Natural killer cell (primary cell): ENCODE results near the gene NCK2. TPM values are rescaled to one million over a fixed set of nuclear protein-coding genes. Genes with fewer than 3 reads are reported as not detected.

Experiments used
- ATAC-seq, 3 donors: fragments of 150-1000 bp in 2 of 3; fragments of 200-7000 bp in 1 of 3; cut with Tn5 transposase; 1 replicate in 1 of 3; 2 replicates in 2 of 3; pipeline ENCODE4 v1.10.0; 2021; ENCODE audit warnings: mild to moderate bottlenecking in 2 of 3, moderate library complexity in 2 of 3
- DNase-seq, 2 donors: peaks; one replicate each; pipeline versions ENCODE4 v3.0.0 to v3.0.0-alpha.2; 2013 to 2021; ENCODE audit warnings: mixed read lengths in 1 of 2
- H3K27ac ChIP-seq: one replicate; pipeline ENCODE4 v1.5.1; 2013; ENCODE audit warnings: mild to moderate bottlenecking, low read length
- H3K27me3 ChIP-seq: one replicate; pipeline ENCODE4 v1.6.1; 2013; ENCODE audit warnings: low read length; ENCODE audit not compliant: control insufficient read depth, insufficient read depth
- H3K36me3 ChIP-seq: one replicate; pipeline ENCODE4 v1.6.1; 2013; ENCODE audit warnings: low read length; ENCODE audit not compliant: control insufficient read depth, insufficient read depth
- H3K4me1 ChIP-seq: one replicate; pipeline ENCODE4 v1.6.1; 2013; ENCODE audit warnings: low read length; ENCODE audit not compliant: control insufficient read depth, insufficient read depth
- H3K4me3 ChIP-seq: one replicate; pipeline ENCODE4 v1.5.1; 2013; ENCODE audit warnings: low read length
- H3K9me3 ChIP-seq: one replicate; pipeline ENCODE4 v1.6.1; 2013; ENCODE audit warnings: low read length; ENCODE audit not compliant: control insufficient read depth, insufficient read depth
- H3K27ac Mint-ChIP-seq, 2 donors: one replicate each; pipeline ENCODE4 v1.8.0; 2022; ENCODE audit warnings: mild to moderate bottlenecking in 2 of 2, mixed read lengths in 2 of 2, moderate library complexity in 1 of 2
- H3K27me3 Mint-ChIP-seq, 2 donors: one replicate each; pipeline ENCODE4 v1.8.0; 2022; ENCODE audit warnings: low read depth in 2 of 2, mixed read lengths in 2 of 2
- H3K36me3 Mint-ChIP-seq: one replicate; pipeline ENCODE4 v1.8.0; 2022; ENCODE audit warnings: mixed read lengths
- H3K4me1 Mint-ChIP-seq, 2 donors: one replicate each; pipeline ENCODE4 v1.8.0; 2022; ENCODE audit warnings: mixed read lengths in 2 of 2
- H3K4me3 Mint-ChIP-seq: one replicate; pipeline ENCODE4 v1.8.0; 2022; ENCODE audit warnings: mild to moderate bottlenecking, moderate library complexity, mixed read lengths
- H3K9me3 Mint-ChIP-seq, 2 donors: one replicate each; pipeline ENCODE4 v1.8.0; 2022; ENCODE audit warnings: mixed read lengths in 2 of 2
- WGBS: methylation state at CpG from one replicate; pipeline ENCODE4 v1.1.7; 2013; ENCODE audit warnings: missing lambda C conversion rate; ENCODE audit not compliant: insufficient coverage; 5-methylcytosine and 5-hydroxymethylcytosine counted together
- intact Hi-C: fragments of 100-400 bp; cut with micrococcal nuclease; formaldehyde crosslinking; loops from one replicate; pipeline ENCODE4 v1.14.2; 2022
- total RNA-seq, 4 donors: library from RNA; stranded (reverse); fragments of 120-200 nt in 1 of 4; gene quantifications; one replicate each; pipeline versions ENCODE4 v1.2.3 to v1.2.4, GENCODE V29; 2013 to 2022
- TF ChIP-seq, protein P1 (sequence below): fragments of 200-600 bp; IDR thresholded peaks from one replicate; pipeline ENCODE4 v1.8.0; 2022; ENCODE audit warnings: antibody characterized with exemption

NCK2 gene
- total RNA-seq, 3 donors from 2014 or later (not counting 1 experiment from before 2014, with no cell fraction given): 34.1 to 50.8 (median 43.0) TPM

DNA sequence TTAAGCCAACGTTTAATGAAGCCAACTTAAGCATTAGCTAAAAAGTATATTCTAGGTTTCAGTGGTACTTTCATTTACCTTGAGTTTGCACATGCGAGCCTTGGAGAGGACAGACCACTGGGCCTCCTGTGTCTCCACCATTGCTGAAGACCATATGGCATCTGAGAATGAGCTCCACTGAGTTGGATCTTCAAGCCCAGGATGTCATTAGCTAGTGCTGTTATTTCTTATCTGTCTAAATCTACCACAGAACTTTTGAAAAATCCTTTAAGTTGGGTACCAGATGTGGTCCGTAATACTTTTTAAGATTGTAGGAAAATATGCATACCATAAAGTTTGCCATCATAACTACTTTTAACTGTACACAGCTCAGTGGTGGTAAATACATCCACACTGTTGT lies 161.8 kb downstream of the NCK2 start:
- Histone ChIP-seq H3K4me1 (no peaks in the 10 kb centered on the region), H3K9me3 (no peaks in the 10 kb centered on the region), H3K36me3 (no peaks in the 10 kb centered on the region), H3K27ac (no peak overlapping the region), H3K4me3 (no peak overlapping the region), H3K27me3 (no peaks in the 10 kb centered on the region)
- Mint-ChIP-seq H3K4me1 (peaks cover 4 to 7% of the 10 kb centered on the region in 2 donors), H3K9me3 (no peaks in the 10 kb centered on the region), H3K27ac (no peak overlapping the region), H3K36me3 (no peaks in the 10 kb centered on the region), H3K27me3 (peaks cover 0 to 2% of the 10 kb centered on the region in 2 donors), H3K4me3 (no peak overlapping the region)
- 80% methylated on average over 2 of the region's 3 CpGs for WGBS
- TF ChIP-seq, protein P1, sequence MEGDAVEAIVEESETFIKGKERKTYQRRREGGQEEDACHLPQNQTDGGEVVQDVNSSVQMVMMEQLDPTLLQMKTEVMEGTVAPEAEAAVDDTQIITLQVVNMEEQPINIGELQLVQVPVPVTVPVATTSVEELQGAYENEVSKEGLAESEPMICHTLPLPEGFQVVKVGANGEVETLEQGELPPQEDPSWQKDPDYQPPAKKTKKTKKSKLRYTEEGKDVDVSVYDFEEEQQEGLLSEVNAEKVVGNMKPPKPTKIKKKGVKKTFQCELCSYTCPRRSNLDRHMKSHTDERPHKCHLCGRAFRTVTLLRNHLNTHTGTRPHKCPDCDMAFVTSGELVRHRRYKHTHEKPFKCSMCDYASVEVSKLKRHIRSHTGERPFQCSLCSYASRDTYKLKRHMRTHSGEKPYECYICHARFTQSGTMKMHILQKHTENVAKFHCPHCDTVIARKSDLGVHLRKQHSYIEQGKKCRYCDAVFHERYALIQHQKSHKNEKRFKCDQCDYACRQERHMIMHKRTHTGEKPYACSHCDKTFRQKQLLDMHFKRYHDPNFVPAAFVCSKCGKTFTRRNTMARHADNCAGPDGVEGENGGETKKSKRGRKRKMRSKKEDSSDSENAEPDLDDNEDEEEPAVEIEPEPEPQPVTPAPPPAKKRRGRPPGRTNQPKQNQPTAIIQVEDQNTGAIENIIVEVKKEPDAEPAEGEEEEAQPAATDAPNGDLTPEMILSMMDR: no peak
- intact Hi-C loops: no loop called here
- DNase-seq (no peak), ATAC-seq (no peak)

GRCh38 chr2:105907184-105907583 lies 162.5 kb downstream of the NCK2 start:
- Mint-ChIP-seq H3K27ac (no peak overlapping the region), H3K4me1 (peaks cover 3 to 7% of the 10 kb centered on the region in 2 donors), H3K36me3 (no peaks in the 10 kb centered on the region), H3K9me3 (no peaks in the 10 kb centered on the region), H3K4me3 (no peak overlapping the region), H3K27me3 (peaks cover 0 to 2% of the 10 kb centered on the region in 2 donors)
- Histone ChIP-seq H3K36me3 (no peaks in the 10 kb centered on the region), H3K4me3 (no peak overlapping the region), H3K9me3 (no peaks in the 10 kb centered on the region), H3K27me3 (no peaks in the 10 kb centered on the region), H3K4me1 (no peaks in the 10 kb centered on the region), H3K27ac (no peak overlapping the region)
- ATAC-seq (no peak), DNase-seq (no peak)
- intact Hi-C loops: no loop called here
- TF ChIP-seq, protein P1: no peak
- 100% methylated on average over 2 of the region's 4 CpGs for WGBS

GRCh38 chr2:105909215-105909614 lies 164.5 kb downstream of the NCK2 start:
- Histone ChIP-seq H3K4me3 (no peak overlapping the region), H3K27ac (no peak overlapping the region), H3K4me1 (no peaks in the 10 kb centered on the region), H3K27me3 (no peaks in the 10 kb centered on the region), H3K36me3 (no peaks in the 10 kb centered on the region), H3K9me3 (no peaks in the 10 kb centered on the region)
- ATAC-seq (no peak), DNase-seq (no peak)
- intact Hi-C loops: no loop called here
- Mint-ChIP-seq H3K4me3 (no peak overlapping the region), H3K4me1 (peaks cover 0 to 7% of the 10 kb centered on the region in 2 donors), H3K9me3 (peaks cover 0 to under 1% of the 10 kb centered on the region in 2 donors), H3K27ac (no peak overlapping the region), H3K36me3 (no peaks in the 10 kb centered on the region), H3K27me3 (peaks cover 0 to 2% of the 10 kb centered on the region in 2 donors)
- TF ChIP-seq, protein P1: no peak
- 80% methylated on average over 4 of the region's 4 CpGs for WGBS

GRCh38 chr2:105910497-105911238 lies 166.0 kb downstream of the NCK2 start:
- Mint-ChIP-seq H3K9me3 (peaks cover 0 to 8% of the 10 kb centered on the region in 2 donors), H3K27ac (no peak overlapping the region), H3K27me3 (peaks cover 0 to 2% of the 10 kb centered on the region in 2 donors), H3K4me1 (peaks cover 0 to 7% of the 10 kb centered on the region in 2 donors), H3K36me3 (peaks cover 6% of the 10 kb centered on the region), H3K4me3 (no peak overlapping the region)
- Histone ChIP-seq H3K27ac (no peak overlapping the region), H3K9me3 (peaks cover 4% of the 10 kb centered on the region), H3K27me3 (no peaks in the 10 kb centered on the region), H3K4me3 (no peak overlapping the region), H3K4me1 (no peaks in the 10 kb centered on the region), H3K36me3 (no peaks in the 10 kb centered on the region)
- intact Hi-C loops: no loop called here
- no peak for DNase-seq
- WGBS: 94% methylated on average over 12 of the region's 13 CpGs
- no peak for ATAC-seq
- TF ChIP-seq, protein P1: no peak
